ENCODE data around the gene SGMS2.

SGMS2 gene

GRCh38 chr4:107780665-107781064 lies 44.1 kb upstream of the SGMS2 start:
- no peaks in the 10 kb centered on the region for H3K4me1 ChIP-seq (ENCODE audit: low read length)
- no peak overlapping the region for H3K4me2 ChIP-seq (ENCODE audit: low read depth, low read length)
- no peak overlapping the region for H3K4me3 ChIP-seq (ENCODE audit: low read length)
- no peak overlapping the region for H3K27ac ChIP-seq (ENCODE audit: low read length)
- H3K27me3 ChIP-seq (replicated peaks; ENCODE audit: insufficient read depth, low read length), result no peaks in the 10 kb centered on the region
- H3K9ac ChIP-seq (ENCODE audit: low read length), result no peak overlapping the region
- no peaks in the 10 kb centered on the region for H3K9me2 ChIP-seq (replicated peaks; ENCODE audit: insufficient read depth, low read length)
- no peaks in the 10 kb centered on the region for H4K20me1 ChIP-seq (ENCODE audit: insufficient read depth, low read length)
- DNase-seq, result no peak
- H3K9me3 ChIP-seq (replicated peaks; ENCODE audit: insufficient read depth, low read length), result no peaks in the 10 kb centered on the region
- H3K79me2 ChIP-seq (ENCODE audit: low read length), result no peaks in the 10 kb centered on the region
- H2AFZ ChIP-seq (ENCODE audit: low read length), result no peak overlapping the region
- H3K36me3 ChIP-seq (replicated peaks; ENCODE audit: insufficient read depth, low read length), result no peaks in the 10 kb centered on the region
- H3F3A ChIP-seq (ENCODE audit: insufficient read depth, low read length), result no peaks in the 10 kb centered on the region
- TF ChIP-seq EZH2phosphoT487 (IDR thresholded peaks at IDR 0.05; ENCODE audit: low read length) (no peak), CTCF (IDR thresholded peaks at IDR 0.05; ENCODE audit: low read length) (no peak), EZH2 (optimal IDR thresholded peaks at IDR 0.05; ENCODE audit: low read depth, low read length) (no peak)

DNA sequence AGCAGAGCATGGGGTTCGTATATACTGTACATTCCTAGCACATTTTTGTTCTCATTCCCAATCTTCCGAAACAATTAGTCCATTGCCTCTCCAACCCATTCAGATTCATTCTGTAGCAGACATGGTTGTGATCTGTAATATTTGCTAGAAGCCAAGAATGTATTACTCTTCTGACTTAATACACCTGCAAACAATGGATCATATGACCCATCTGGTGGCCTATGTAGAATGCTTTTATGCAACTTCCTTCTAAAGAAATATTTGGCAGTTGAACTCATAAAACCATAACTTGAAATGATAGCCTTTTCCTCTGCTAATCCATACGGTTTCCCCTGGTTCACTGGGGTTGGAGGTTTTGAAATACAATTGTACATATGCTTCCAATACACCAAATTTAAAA lies 32.8 kb upstream of the SGMS2 start:
- Histone ChIP-seq H4K20me1 (ENCODE audit: insufficient read depth, low read length) (no peaks in the 10 kb centered on the region), H2AFZ (ENCODE audit: low read length) (no peak overlapping the region), H3K36me3 (replicated peaks; ENCODE audit: insufficient read depth, low read length) (no peaks in the 10 kb centered on the region), H3K27me3 (replicated peaks; ENCODE audit: insufficient read depth, low read length) (no peaks in the 10 kb centered on the region), H3K27ac (ENCODE audit: low read length) (no peak overlapping the region), H3K4me1 (ENCODE audit: low read length) (no peaks in the 10 kb centered on the region), H3K4me2 (ENCODE audit: low read depth, low read length) (no peak overlapping the region), H3K79me2 (ENCODE audit: low read length) (no peaks in the 10 kb centered on the region), H3K9me2 (replicated peaks; ENCODE audit: insufficient read depth, low read length) (no peaks in the 10 kb centered on the region), H3K9ac (ENCODE audit: low read length) (no peak overlapping the region), H3K9me3 (replicated peaks; ENCODE audit: insufficient read depth, low read length) (no peaks in the 10 kb centered on the region), H3F3A (ENCODE audit: insufficient read depth, low read length) (no peaks in the 10 kb centered on the region), H3K4me3 (ENCODE audit: low read length) (no peak overlapping the region)
- DNase-seq, result no peak
- no peak for TF ChIP-seq CTCF (IDR thresholded peaks at IDR 0.05; ENCODE audit: low read length)
- TF ChIP-seq EZH2phosphoT487 (IDR thresholded peaks at IDR 0.05; ENCODE audit: low read length), result no peak
- no peak for TF ChIP-seq EZH2 (optimal IDR thresholded peaks at IDR 0.05; ENCODE audit: low read depth, low read length)

GRCh38 chr4:107792711-107793110 lies 32.0 kb upstream of the SGMS2 start:
- H3K27me3 ChIP-seq (replicated peaks; ENCODE audit: insufficient read depth, low read length), result no peaks in the 10 kb centered on the region
- no peaks in the 10 kb centered on the region for H3K9me3 ChIP-seq (replicated peaks; ENCODE audit: insufficient read depth, low read length)
- H3K4me2 ChIP-seq (ENCODE audit: low read depth, low read length), result no peak overlapping the region
- no peaks in the 10 kb centered on the region for H4K20me1 ChIP-seq (ENCODE audit: insufficient read depth, low read length)
- H3K9ac ChIP-seq (ENCODE audit: low read length), result no peak overlapping the region
- no peak overlapping the region for H3K4me3 ChIP-seq (ENCODE audit: low read length)
- no peaks in the 10 kb centered on the region for H3K4me1 ChIP-seq (ENCODE audit: low read length)
- H3K27ac ChIP-seq (ENCODE audit: low read length), result no peak overlapping the region
- H3K79me2 ChIP-seq (ENCODE audit: low read length), result no peaks in the 10 kb centered on the region
- TF ChIP-seq EZH2 (optimal IDR thresholded peaks at IDR 0.05; ENCODE audit: low read depth, low read length) (no peak), EZH2phosphoT487 (IDR thresholded peaks at IDR 0.05; ENCODE audit: low read length) (no peak), CTCF (IDR thresholded peaks at IDR 0.05; ENCODE audit: low read length) (no peak)
- no peaks in the 10 kb centered on the region for H3K9me2 ChIP-seq (replicated peaks; ENCODE audit: insufficient read depth, low read length)
- no peak for DNase-seq
- no peaks in the 10 kb centered on the region for H3F3A ChIP-seq (ENCODE audit: insufficient read depth, low read length)
- no peak overlapping the region for H2AFZ ChIP-seq (ENCODE audit: low read length)
- no peaks in the 10 kb centered on the region for H3K36me3 ChIP-seq (replicated peaks; ENCODE audit: insufficient read depth, low read length)
